ENCODE data around the gene BSG. TPM values are rescaled to one million over a fixed set of nuclear protein-coding genes. Genes with fewer than 3 reads are reported as not detected.
A peak's percentile ranks its signal among the peaks of the same experiment; 100 is the strongest.

The BSG gene
- total and polyA plus RNA-seq, 2 experiments from 2014 or later: 545 to 1,282 TPM

GRCh38 chr19:567296-567900 is 5.0 kb upstream of the BSG start:
- H3K79me2 ChIP-seq: no peaks in the 10 kb centered on the region
- WGBS (ENCODE audit: low lambda C conversion rate, missing lambda C conversion rate): 91% methylated on average over 12 of the region's 22 CpGs
- no peaks in the 10 kb centered on the region for H3K27me3 ChIP-seq
- H3K4me1 ChIP-seq (ENCODE audit: insufficient read depth): peaks cover 5% of the 10 kb centered on the region
- H3K36me3 ChIP-seq (replicated peaks; ENCODE audit: insufficient read depth, low read depth): no peaks in the 10 kb centered on the region
- no peaks in the 10 kb centered on the region for H3K9me2 ChIP-seq (replicated peaks; ENCODE audit: insufficient read depth)
- H3K9me3 ChIP-seq (ENCODE audit: low read depth): no peaks in the 10 kb centered on the region
- no peaks in the 10 kb centered on the region for H4K20me1 ChIP-seq (ENCODE audit: insufficient read depth, poor library complexity, severe bottlenecking)
- no peak overlapping the region for H3K4me3 ChIP-seq
- H2AFZ ChIP-seq: no peak overlapping the region
- H3K27ac ChIP-seq: peak overlapping the region; percentile 85
- peak overlapping the region; percentile 63 for H3K4me2 ChIP-seq
- DNase-seq (ENCODE audit: low spot score): no peak
- TF ChIP-seq EZH2phosphoT487 (IDR thresholded peaks at IDR 0.05; ENCODE audit: low read depth, severe bottlenecking, unreplicated experiment) (no peak), EZH2 (IDR thresholded peaks at IDR 0.05; ENCODE audit: borderline replicate concordance) (no peak), CTCF (IDR thresholded peaks at IDR 0.05; ENCODE audit: poor library complexity) (no peak)

GRCh38 chr19:570251-570686 is 2.1 kb upstream of the BSG start:
- no peaks in the 10 kb centered on the region for H3K9me3 ChIP-seq (ENCODE audit: low read depth)
- no peak for TF ChIP-seq EZH2 (IDR thresholded peaks at IDR 0.05; ENCODE audit: borderline replicate concordance)
- no peak for DNase-seq (ENCODE audit: low spot score)
- H3K4me2 ChIP-seq: no peak overlapping the region
- H3K4me3 ChIP-seq: no peak overlapping the region
- no peaks in the 10 kb centered on the region for H3K36me3 ChIP-seq (replicated peaks; ENCODE audit: insufficient read depth, low read depth)
- WGBS (ENCODE audit: low lambda C conversion rate, missing lambda C conversion rate): 97% methylated on average over 18 of the region's 25 CpGs
- no peaks in the 10 kb centered on the region for H3K27me3 ChIP-seq
- H3K4me1 ChIP-seq (ENCODE audit: insufficient read depth): peaks cover 24% of the 10 kb centered on the region
- H4K20me1 ChIP-seq (ENCODE audit: insufficient read depth, poor library complexity, severe bottlenecking): peaks cover 24% of the 10 kb centered on the region
- peaks cover 28% of the 10 kb centered on the region for H3K79me2 ChIP-seq
- H3K9me2 ChIP-seq (replicated peaks; ENCODE audit: insufficient read depth): no peaks in the 10 kb centered on the region
- H2AFZ ChIP-seq: no peak overlapping the region
- no peak overlapping the region for H3K27ac ChIP-seq

DNA sequence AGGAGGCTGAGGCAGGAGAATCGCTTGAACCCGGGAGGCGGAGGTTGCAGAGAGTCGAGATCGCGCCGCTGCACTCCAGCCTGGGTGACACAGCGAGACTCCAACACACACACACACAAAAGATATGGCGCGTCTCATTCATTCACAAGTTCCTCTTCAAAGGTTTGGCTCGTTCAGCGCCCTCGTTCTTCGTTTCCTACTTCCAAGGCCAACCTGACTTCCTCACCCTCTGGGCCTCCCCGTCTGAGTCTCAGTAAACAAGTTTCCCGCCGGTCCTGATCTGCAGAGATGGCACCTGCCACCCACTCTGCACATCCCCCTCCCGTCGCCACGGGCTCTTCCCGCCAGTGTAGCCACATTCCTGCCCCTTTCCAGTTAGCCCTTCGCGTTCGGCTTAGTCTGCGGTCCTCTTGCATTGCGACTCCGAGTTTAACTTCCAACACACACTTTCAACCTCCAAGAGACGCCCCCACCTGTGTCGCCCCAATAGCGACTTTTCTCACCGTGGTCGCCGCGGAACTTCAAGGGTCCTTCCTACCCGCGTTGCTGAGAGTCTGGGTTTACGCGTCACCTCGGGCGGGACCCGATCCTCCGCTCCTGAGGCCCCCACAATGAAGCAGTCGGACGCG is 1.3 kb upstream of the BSG start:
- H2AFZ ChIP-seq: peak overlapping the region; percentile 96
- H3K27ac ChIP-seq: peak overlapping the region; percentile 72
- H4K20me1 ChIP-seq (ENCODE audit: insufficient read depth, poor library complexity, severe bottlenecking): peaks cover 32% of the 10 kb centered on the region
- H3K4me2 ChIP-seq: peak overlapping the region; percentile 73
- no peak for TF ChIP-seq EZH2phosphoT487 (IDR thresholded peaks at IDR 0.05; ENCODE audit: low read depth, severe bottlenecking, unreplicated experiment)
- no peak for TF ChIP-seq EZH2 (IDR thresholded peaks at IDR 0.05; ENCODE audit: borderline replicate concordance)
- no peak for TF ChIP-seq CTCF (IDR thresholded peaks at IDR 0.05; ENCODE audit: poor library complexity)
- WGBS (ENCODE audit: low lambda C conversion rate, missing lambda C conversion rate): 6% methylated on average over 45 of the region's 45 CpGs
- no peaks in the 10 kb centered on the region for H3K36me3 ChIP-seq (replicated peaks; ENCODE audit: insufficient read depth, low read depth)
- peak overlapping the region; percentile 34 for H3K4me3 ChIP-seq
- no peaks in the 10 kb centered on the region for H3K9me2 ChIP-seq (replicated peaks; ENCODE audit: insufficient read depth)
- peaks cover 32% of the 10 kb centered on the region for H3K4me1 ChIP-seq (ENCODE audit: insufficient read depth)
- no peaks in the 10 kb centered on the region for H3K27me3 ChIP-seq
- H3K9me3 ChIP-seq (ENCODE audit: low read depth): no peaks in the 10 kb centered on the region
- DNase-seq (ENCODE audit: low spot score): peak; percentile 67
- peaks cover 36% of the 10 kb centered on the region for H3K79me2 ChIP-seq

DNA sequence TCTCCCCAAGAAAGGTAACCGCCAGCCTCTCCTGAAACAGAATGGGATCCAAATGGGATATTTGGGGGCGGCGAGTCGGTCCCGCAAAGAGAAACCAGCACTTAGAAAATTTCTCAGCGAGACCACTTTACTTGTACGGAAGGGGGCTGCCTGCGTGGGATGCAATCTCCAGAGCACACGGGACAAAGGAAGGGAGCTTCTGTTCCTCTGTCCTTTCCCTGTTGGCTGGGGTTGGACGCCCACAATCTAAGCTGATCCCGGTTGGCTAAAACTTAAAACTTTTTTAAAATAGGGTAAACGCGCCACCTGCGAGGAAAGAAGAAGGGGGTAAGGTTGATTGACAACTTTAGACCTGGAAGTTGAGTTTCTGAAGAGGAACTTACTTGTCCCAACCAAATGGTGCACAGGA is 826 bp upstream of the BSG start:
- Histone ChIP-seq H3K9me2 (replicated peaks; ENCODE audit: insufficient read depth) (no peaks in the 10 kb centered on the region), H3K4me3 (peak overlapping the region; percentile 34), H3K4me2 (peak overlapping the region; percentile 73), H3K9me3 (ENCODE audit: low read depth) (no peaks in the 10 kb centered on the region), H3K36me3 (replicated peaks; ENCODE audit: insufficient read depth, low read depth) (no peaks in the 10 kb centered on the region), H3K4me1 (ENCODE audit: insufficient read depth) (peaks cover 35% of the 10 kb centered on the region), H2AFZ (peak overlapping the region; percentile 96), H3K79me2 (peaks cover 41% of the 10 kb centered on the region), H3K27me3 (no peaks in the 10 kb centered on the region), H3K27ac (peak overlapping the region; percentile 72), H4K20me1 (ENCODE audit: insufficient read depth, poor library complexity, severe bottlenecking) (peaks cover 37% of the 10 kb centered on the region)
- peak; percentile 50 for DNase-seq (ENCODE audit: low spot score)
- 2% methylated on average over 14 of the region's 14 CpGs for WGBS (ENCODE audit: low lambda C conversion rate, missing lambda C conversion rate)
- TF ChIP-seq CTCF (IDR thresholded peaks at IDR 0.05; ENCODE audit: poor library complexity): no peak
- no peak for TF ChIP-seq EZH2 (IDR thresholded peaks at IDR 0.05; ENCODE audit: borderline replicate concordance)
- TF ChIP-seq EZH2phosphoT487 (IDR thresholded peaks at IDR 0.05; ENCODE audit: low read depth, severe bottlenecking, unreplicated experiment): no peak

All from hepatocyte (in vitro differentiated cells).